Measurements from ENCODE around the gene HS3ST2.

GRCh38 chr16:22764662-22765327 lies 49.2 kb upstream of the HS3ST2 start:
- TF ChIP-seq CTCF (IDR thresholded peaks at IDR 0.05) (no peak), POLR2A (IDR thresholded peaks at IDR 0.05) (no peak)

Data from tibial nerve (tissue), 3 donors.